Ishikawa (cell line): Measurements from ENCODE around the gene DHODH.

Experiments used
- CEBPB ChIP-seq: IDR thresholded peaks from 2 replicates; pipeline ENCODE4 v1.6.1; 2012
- CREB1 ChIP-seq: IDR thresholded peaks from 2 replicates; pipeline ENCODE4 v1.6.1; 2012; ENCODE audit warnings: low read depth
- EGR1 ChIP-seq: IDR thresholded peaks from 2 replicates; pipeline ENCODE4 v1.6.1; 2012
- EP300 ChIP-seq: IDR thresholded peaks from 2 replicates; pipeline ENCODE4 v1.6.1; 2012; ENCODE audit warnings: borderline replicate concordance
- FOXM1 ChIP-seq: IDR thresholded peaks from 2 replicates; pipeline ENCODE4 v1.6.1; 2012; ENCODE audit warnings: low read depth, borderline replicate concordance
- MAX ChIP-seq: IDR thresholded peaks from 2 replicates; pipeline ENCODE4 v1.6.1; 2012
- NFIC ChIP-seq: IDR thresholded peaks from 2 replicates; pipeline ENCODE4 v1.6.1; 2012
- RAD21 ChIP-seq: IDR thresholded peaks from 2 replicates; pipeline ENCODE4 v1.6.1; 2012; ENCODE audit warnings: low read depth
- REST ChIP-seq: IDR thresholded peaks from 2 replicates; pipeline ENCODE4 v1.6.1; 2012; ENCODE audit warnings: low read depth, mild to moderate bottlenecking
- TAF1 ChIP-seq: IDR thresholded peaks from 2 replicates; pipeline ENCODE4 v1.6.1; 2012; ENCODE audit warnings: low read depth, mild to moderate bottlenecking
- TCF12 ChIP-seq: IDR thresholded peaks from 2 replicates; pipeline ENCODE4 v1.6.1; 2012; ENCODE audit warnings: low read depth
- TEAD4 ChIP-seq: IDR thresholded peaks from 2 replicates; pipeline ENCODE4 v1.6.1; 2012
- USF1 ChIP-seq: IDR thresholded peaks from 2 replicates; pipeline ENCODE4 v1.6.1; 2012
- YY1 ChIP-seq: IDR thresholded peaks from 2 replicates; pipeline ENCODE4 v1.6.1; 2012; ENCODE audit warnings: low read depth
- ZBTB7A ChIP-seq: IDR thresholded peaks from 2 replicates; pipeline ENCODE4 v1.6.1; 2012; ENCODE audit warnings: low read depth

DHODH gene

GRCh38 chr16:72013389-72013788, 4.8 kb downstream of the DHODH start:
- no peak for TF ChIP-seq YY1
- no peak for TF ChIP-seq TEAD4
- TF ChIP-seq MAX: no peak
- no peak for TF ChIP-seq CREB1
- no peak for TF ChIP-seq NFIC
- no peak for TF ChIP-seq USF1
- no peak for TF ChIP-seq FOXM1
- no peak for TF ChIP-seq TAF1
- no peak for TF ChIP-seq CEBPB
- no peak for TF ChIP-seq REST
- no peak for TF ChIP-seq RAD21
- no peak for TF ChIP-seq EP300
- no peak for TF ChIP-seq ZBTB7A
- TF ChIP-seq EGR1: no peak

GRCh38 chr16:72013888-72014581, 5.5 kb downstream of the DHODH start:
- TF ChIP-seq ZBTB7A (no peak), EGR1 (no peak), YY1 (no peak), EP300 (no peak), USF1 (no peak), MAX (no peak), TCF12 (no peak), CREB1 (no peak), RAD21 (no peak), TEAD4 (no peak), CEBPB (no peak), NFIC (no peak), TAF1 (no peak), REST (no peak), FOXM1 (no peak)

- no peak for TF ChIP-seq USF1
- TF ChIP-seq ZBTB7A: no peak
- no peak for TF ChIP-seq YY1
- no peak for TF ChIP-seq EP300
- no peak for TF ChIP-seq TCF12
- no peak for TF ChIP-seq CREB1
- TF ChIP-seq MAX: no peak
- no peak for TF ChIP-seq TAF1
- TF ChIP-seq NFIC: no peak
- no peak for TF ChIP-seq EGR1
- TF ChIP-seq FOXM1: no peak
- no peak for TF ChIP-seq TEAD4
- no peak for TF ChIP-seq REST
These were observed 6.1 kb downstream of the DHODH start for GRCh38 chr16:72014675-72015074.
